NCI-H82 treated with DMSO at 0.1 percent for 48 hours (cell line): ENCODE results near the gene LRRC42.
A peak's percentile ranks its signal among the peaks of the same experiment; 100 is the strongest.

ENCODE experiments used
- DNase-seq: peaks from one replicate; lab custom pipeline; 2025; ENCODE audit not compliant: unreplicated experiment; lab: John Stamatoyannopoulos, UW

The LRRC42 gene

DNA sequence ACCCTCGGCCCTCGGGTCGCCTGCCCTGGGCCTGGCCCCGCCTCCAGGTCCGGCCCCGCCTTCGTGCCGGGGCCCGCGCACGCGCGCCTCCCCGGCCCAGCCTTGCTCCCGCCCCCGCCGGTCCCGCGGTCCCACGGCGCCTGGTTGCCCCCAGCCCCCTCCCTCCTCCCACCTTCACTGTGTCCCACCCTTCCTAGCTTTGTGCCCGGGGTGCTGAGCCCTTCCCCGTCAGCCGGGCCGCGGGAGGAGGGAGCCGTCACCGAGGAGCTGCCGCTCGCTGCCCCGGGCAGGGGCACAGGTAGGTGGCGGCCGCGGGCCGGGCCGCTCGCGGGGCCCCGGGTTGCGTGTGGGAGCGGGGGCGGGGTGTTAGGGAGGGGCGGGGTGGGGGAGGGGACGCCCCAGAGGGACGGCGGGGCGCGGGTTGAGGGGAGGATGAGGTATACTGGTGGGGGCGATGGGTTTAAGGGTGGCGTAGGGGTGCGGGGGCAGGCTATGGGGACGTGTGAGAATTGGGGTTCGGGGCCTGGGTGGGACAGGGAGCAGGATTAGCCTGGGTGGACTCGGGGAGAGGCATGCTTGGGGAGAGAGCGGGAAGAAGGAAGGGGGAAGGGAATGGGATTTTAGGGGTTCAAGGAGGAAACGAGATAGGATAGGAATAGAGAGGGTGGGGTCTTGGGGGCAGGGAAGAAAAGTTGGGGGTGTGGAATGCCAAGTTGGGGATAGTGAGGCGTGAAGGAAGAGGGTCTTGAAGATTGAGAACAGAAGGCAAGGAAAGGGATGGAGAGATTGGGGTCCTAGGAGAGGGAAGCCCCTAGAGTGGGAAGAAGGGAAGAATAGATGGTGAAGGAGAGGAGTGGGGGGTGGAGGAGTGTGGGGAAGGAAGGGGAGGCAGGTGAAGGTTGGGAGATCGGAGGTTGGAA, at the start of gene LRRC42:
LRRC42 (plus strand) TSS at position 99 of the 920 bp plus-strand sequence. CDS start 5,650 bp downstream, outside the sequence.
- no peak for DNase-seq

GRCh38 chr1:53896635-53897229, 49.4 kb upstream of the LRRC42 start:
- no peak for DNase-seq

DNA sequence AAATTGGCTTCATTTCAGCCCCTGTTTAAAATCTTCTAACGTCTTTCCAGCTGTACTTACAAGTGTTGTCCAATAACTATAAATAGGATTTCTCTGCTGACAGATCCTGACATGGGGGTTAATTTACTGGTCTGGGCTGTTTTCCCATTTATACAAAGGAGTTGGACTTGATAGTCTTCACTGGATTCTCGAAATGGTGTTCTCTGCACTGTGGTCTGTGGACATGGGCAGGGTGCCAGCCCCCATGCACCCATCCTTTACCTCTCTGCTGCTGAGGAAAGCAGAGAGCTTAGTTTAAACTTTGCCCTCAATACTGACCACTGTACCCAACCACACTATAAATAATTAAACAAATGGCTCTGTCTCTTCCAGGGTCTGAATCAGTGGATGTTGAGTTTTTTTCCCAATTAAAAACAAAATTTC, 46.9 kb upstream of the LRRC42 start:
- DNase-seq: no peak

DNA sequence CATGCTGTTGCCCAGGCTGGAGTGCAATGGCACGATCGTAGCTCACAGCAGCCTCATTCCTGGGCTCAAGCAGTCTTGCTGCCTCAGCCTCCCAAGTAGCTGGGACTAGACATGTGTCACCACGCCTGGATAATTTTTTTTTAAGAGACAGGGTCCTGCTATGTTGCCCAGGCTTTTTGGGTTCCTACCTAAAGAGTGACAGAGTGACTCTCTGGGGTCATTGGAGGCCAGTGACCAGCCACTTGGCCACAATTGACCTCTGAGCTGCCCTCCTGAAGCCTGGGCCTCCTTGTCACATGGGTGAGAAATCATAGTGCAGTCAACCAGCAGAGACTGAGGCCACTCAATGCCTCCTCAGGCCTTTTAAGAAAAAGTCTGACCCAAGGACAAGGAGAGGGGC, 46.4 kb upstream of the LRRC42 start:
- DNase-seq: no peak

DNA sequence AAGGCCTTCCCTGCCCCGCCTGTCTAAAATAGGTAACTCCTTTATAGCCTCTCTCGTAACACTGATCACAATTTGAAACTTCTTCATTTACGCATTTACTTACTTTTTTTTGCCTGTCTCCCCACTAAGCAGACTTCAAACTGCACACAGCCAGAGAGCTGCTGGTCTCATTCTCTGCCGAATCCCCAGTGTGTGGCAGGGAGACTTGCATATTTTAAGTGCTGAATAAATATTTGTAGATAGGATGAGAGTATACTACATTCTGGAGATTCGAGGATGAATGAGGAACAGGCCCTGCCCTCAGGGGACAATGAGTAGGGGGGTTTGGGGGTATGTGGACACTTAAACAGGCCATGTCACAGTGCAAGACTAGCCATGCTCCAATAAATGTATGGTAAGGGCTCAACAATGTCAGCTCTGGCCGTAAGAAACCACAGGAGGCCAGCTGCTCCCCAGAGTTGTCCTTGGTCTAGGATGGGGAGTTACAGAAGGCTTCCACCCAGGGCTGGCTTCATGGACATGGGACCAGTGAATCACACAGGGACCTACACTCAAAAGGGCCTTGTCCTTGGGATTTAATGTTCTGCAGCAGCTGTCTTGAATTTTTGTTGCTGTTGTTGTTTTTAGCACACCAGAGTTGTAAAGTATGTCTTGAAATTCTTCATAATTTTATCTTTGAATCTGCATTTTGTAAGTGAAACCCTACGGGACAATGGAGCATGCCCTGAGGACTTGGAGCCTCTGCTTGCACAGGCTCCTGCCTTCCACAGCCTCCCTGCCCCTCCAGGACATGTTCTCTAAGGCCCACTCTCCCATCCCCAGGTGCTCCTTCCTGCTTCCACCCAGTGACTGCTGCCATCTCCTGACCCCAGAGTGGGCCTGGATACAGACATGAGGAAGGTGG, 43.7 kb upstream of the LRRC42 start:
- DNase-seq: no peak

DNA sequence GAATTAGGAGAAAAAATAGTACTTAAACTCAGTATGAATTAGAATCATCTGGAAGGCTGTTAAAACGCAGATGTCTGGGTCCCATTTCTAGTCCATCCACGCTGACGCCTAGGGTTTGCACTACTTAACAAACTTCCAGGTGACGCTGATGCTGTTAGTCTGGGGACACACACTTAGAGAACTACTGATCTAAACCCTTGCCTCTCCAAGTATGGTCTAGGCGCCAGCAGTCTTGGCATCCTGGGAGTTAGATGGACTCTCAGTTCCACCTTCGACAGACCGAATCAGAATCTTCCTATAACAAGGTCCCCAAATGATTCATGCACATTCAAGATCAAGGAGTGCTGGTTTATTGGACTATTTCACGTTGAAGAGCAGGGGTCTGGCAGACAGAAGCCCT, 40.6 kb upstream of the LRRC42 start:
- no peak for DNase-seq

DNA sequence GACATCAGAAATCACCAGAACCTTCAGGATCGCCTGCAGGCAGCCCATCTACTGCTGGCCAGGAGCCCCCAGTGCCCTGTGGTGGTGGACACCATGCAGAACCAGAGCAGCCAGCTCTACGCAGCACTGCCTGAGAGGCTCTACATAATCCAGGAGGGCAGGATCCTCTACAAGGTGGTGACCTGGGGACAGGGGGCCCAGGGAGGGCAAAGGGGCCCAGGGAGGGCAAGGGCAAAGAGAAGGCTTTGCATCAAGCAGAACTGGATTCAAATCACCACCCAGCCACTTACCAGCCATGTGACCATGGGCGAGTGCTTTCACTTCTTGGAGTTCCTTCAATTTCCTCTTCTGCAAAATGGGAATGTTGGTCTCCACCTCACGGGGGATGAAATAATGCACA, 40.0 kb upstream of the LRRC42 start:
- DNase-seq: no peak

DNA sequence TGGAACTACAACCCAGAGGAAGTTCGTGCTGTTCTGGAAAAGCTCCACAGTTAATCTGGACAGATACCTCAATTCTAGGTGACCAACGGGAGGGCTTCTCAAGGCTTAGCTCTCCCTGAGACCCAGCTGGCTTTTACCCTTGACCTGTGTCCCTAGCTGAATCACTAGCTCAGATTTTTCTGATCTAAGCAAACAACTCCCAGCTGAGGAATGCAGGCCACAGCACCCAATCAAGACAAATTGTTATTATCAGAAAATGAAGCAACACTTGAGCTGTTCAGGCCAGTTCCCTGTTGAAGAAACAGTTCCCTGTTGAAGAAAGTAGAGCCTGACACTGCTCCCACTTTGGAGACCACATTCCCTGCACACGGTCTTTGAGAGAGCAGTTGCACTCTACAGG, 36.2 kb upstream of the LRRC42 start:
- DNase-seq: no peak

DNA sequence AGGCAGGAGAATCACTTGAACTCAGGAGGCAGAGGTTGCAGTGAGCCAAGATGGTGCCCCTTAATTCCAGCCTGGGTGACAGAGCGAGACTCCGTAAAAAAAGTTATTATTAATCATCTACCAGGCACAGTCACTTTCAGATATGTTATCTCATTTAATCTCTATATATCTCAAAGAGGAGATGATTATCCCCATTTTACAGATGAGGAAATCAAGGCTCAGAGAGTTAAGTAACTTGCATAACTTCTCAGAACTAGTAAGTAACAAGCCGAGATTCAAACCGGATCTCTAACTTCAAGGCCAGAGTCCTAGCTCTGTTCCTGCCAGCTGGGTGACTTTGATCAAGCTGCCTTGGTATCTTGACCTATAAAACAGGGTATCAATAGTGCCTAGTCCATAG, 34.7 kb upstream of the LRRC42 start:
- no peak for DNase-seq

GRCh38 chr1:53913352-53914033, 32.7 kb upstream of the LRRC42 start:
- DNase-seq: no peak

GRCh38 chr1:53918343-53918742, 27.8 kb upstream of the LRRC42 start:
- DNase-seq: no peak

DNA sequence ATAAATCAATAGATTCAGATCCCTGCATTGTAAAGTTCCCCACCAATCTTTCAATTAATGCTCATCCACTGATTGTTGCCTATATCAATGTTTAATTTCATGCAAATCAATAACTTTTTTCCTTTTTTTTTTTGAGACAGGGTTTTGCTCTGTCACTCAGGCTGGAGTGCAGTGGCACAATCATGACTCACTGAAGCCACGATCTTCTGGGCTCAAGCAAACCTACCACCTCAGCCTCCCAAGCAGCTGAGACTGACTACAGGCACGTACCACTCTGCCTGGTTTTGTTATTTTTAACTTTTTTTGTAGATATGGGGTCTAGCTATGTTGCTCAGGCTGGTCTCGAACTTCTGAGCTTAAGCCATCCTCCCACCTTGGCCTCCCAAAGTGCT, 26.5 kb upstream of the LRRC42 start:
- no peak for DNase-seq

- DNase-seq: no peak
Measured at GRCh38 chr1:53927376-53927881, 18.7 kb upstream of the LRRC42 start.

DNA sequence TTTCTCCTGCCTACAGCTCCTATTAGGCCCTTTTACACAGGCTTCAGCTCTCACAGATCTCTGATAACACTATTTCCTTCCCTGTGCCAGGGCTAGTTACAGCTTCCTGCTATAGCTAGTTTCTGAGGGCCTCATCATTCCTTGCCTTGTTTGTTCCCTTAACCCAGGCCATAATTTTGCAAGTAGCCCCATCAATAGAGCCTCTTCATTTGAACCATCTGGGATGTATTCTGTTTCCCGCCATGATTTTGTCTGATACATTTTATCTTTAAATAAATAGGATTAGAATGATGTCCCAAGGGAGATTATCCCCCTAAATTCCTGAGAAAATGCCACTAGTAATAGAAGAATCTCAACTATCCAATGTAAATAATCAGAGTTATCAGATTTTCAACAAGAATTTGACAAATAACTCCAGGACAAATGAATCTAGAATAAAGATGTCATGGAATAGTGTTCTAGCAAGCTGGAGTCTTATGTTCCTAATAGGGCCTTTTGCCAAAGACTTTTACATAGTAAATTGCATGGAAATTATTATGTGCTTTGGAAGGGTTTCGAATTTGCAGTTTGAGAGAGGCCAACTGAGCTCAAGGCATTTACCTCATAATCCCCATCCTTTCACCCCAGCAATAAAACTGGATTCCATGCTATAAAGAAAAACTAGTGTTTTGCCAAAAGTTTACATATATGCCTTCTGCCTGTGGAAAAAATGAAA, 16.7 kb upstream of the LRRC42 start:
- peak; percentile 51 for DNase-seq

- DNase-seq: no peak
Measured at GRCh38 chr1:53930932-53931331, 15.2 kb upstream of the LRRC42 start.

DNA sequence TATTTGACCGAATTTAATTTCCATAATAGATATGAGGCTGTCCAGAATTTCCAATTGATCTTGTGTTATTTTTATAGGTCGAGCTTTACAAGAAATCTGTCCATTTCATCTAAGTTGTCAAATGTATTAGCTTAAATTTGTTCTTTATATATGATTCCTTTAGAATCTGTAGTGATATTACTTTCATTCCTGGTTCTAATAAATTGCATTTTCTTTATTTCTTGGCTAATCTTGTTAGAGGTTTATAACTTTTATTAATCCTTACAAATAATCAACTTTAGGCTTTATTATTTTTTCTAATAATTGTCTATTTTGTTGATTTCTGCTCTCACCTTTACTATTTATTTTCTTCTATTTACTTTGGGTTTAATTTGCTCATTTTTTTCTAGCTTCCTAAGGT, 14.6 kb upstream of the LRRC42 start:
- DNase-seq: no peak

- DNase-seq: no peak
Measured at GRCh38 chr1:53934170-53934765, 11.9 kb upstream of the LRRC42 start.

- no peak for DNase-seq
Measured at GRCh38 chr1:53936430-53936829, 9.7 kb upstream of the LRRC42 start.

DNA sequence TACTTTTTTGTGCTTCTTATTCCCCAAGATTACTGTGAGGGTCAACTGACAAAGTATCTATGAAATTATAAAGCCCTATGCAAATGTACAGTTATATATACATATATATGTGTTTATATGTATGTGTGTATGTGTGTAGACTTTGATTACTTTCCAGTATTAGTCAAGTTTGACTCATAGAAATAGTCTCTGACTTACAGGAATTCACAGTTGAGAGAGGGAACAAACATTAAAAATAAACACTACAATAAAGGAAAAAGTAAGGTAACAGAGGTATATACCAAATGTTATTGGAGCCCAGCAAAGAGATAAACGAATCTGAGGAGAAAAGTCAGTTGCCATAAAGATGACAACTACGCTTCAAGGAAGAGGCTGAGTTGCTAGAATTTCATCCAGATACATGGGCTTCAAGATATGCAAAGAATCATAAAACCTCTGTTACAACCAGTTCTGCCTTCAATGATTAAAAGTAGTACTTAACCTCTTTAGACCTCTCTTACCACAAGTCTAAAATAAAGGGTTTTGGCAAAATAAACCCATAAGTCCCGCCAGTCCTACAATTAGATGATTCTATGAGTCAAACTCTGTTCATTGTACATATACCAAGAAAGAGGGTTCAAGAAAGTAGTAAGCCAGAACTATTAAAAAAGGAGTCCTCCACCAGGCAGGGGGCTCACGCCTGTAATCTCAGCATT, 7.9 kb upstream of the LRRC42 start:
- DNase-seq: no peak
